GM12878 (cell line): ENCODE results near the gene CLIC5. TPM values are rescaled to one million over a fixed set of nuclear protein-coding genes. Genes with fewer than 3 reads are reported as not detected.

ENCODE experiments used
- ATAC-seq: fragments of 200-7000 bp; cut with Tn5 transposase; 3 replicates; pipeline ENCODE4 v1.9.1; 2020; ENCODE audit warnings: mild to moderate bottlenecking, moderate library complexity
- BruUV-seq: library from RNA; stranded (reverse); fragments of 400-500 nt; replicated peaks from 2 replicates; lab custom pipeline; 2021; lab: Mats Ljungman, UMichigan
- CTCF ChIA-PET: fragments of 300-600 bp; sonication (Branson Sonifier 250); formaldehyde crosslinking; extraction: SDS; loops from one replicate; lab custom pipeline; 2021; ENCODE audit warnings: inconsistent platforms; lab: Yijun Ruan, JAX
- POLR2A ChIA-PET: fragments of 350-600 bp; formaldehyde crosslinking; extraction: SDS; loops from one replicate; lab custom pipeline; 2021; ENCODE audit warnings: inconsistent platforms; lab: Charles Lee
- RAD21 ChIA-PET: fragments of 300-600 bp; sonication (Branson Sonifier 250); formaldehyde crosslinking; loops from one replicate; lab custom pipeline; 2023; ENCODE audit warnings: antibody characterized with exemption; ENCODE audit not compliant: unreplicated experiment; lab: Charles Lee
- SMC1A ChIA-PET: fragments of 300-600 bp; sonication (Branson Sonifier 250); formaldehyde crosslinking; loops from one replicate; lab custom pipeline; 2023; ENCODE audit not compliant: unreplicated experiment, uncharacterized antibody; lab: Charles Lee
- DNase-seq: peaks from one replicate; pipeline ENCODE4 v3.0.0-alpha.2; 2011; ENCODE audit warnings: low read depth, low spot score
- FAIRE-seq: peaks from 3 replicates; lab custom pipeline; 2011; peaks lifted over from hg19 to GRCh38; lab: Jason Lieb, UNC
- H2AFZ ChIP-seq: 2 replicates; pipeline ENCODE4 v1.6.0; 2011; ENCODE audit warnings: low read depth, low read length, control low read depth; ENCODE audit not compliant: control insufficient read depth
- H3K27ac ChIP-seq: 2 replicates; pipeline ENCODE4 v1.5.1; 2011; ENCODE audit warnings: control low read depth; ENCODE audit not compliant: control insufficient read depth, insufficient read depth
- H3K27me3 ChIP-seq, 2 experiments: replicated peaks in 1 of 2; 2 replicates each; pipeline versions ENCODE4 v1.6.0 to v1.6.1; 2011; ENCODE audit warnings: low read length in 1 of 2; ENCODE audit not compliant: control insufficient read depth in 2 of 2, insufficient read depth in 2 of 2
- H3K36me3 ChIP-seq, 2 experiments: 2 replicates each; pipeline ENCODE4 v1.5.1; 2011; ENCODE audit warnings: low read length in 1 of 2; ENCODE audit not compliant: control insufficient read depth in 2 of 2, insufficient read depth in 2 of 2
- H3K4me1 ChIP-seq: 2 replicates; pipeline ENCODE4 v1.6.1; 2011; ENCODE audit warnings: mild to moderate bottlenecking, low read length, moderate library complexity, mixed read lengths; ENCODE audit not compliant: control insufficient read depth, insufficient read depth
- H3K4me2 ChIP-seq: 2 replicates; pipeline ENCODE4 v1.6.0; 2011; ENCODE audit warnings: control low read depth; ENCODE audit not compliant: control insufficient read depth, insufficient read depth
- H3K4me3 ChIP-seq: fragments of 200-600 bp; sonication (generic); 2 replicates; pipeline ENCODE4 v1.5.1; 2016
- H3K79me2 ChIP-seq: 2 replicates; pipeline ENCODE4 v1.6.0; 2011; ENCODE audit warnings: low read length; ENCODE audit not compliant: control insufficient read depth, insufficient read depth
- H3K9ac ChIP-seq: 2 replicates; pipeline ENCODE4 v1.8.0; 2011; ENCODE audit warnings: low read length, control low read depth, mixed read lengths; ENCODE audit not compliant: control insufficient read depth, insufficient read depth
- H3K9me3 ChIP-seq: replicated peaks from 3 replicates; pipeline ENCODE4 v1.5.1; 2011; ENCODE audit warnings: mild to moderate bottlenecking, low read length; ENCODE audit not compliant: control insufficient read depth, insufficient read depth
- H4K20me1 ChIP-seq: 2 replicates; pipeline ENCODE4 v1.6.0; 2011; ENCODE audit not compliant: control insufficient read depth, insufficient read depth
- BHLHE40 ChIP-seq, 2 experiments: fragments of 450-650 bp in 1 of 2; IDR thresholded peaks; 2 replicates each; pipeline ENCODE4 v1.6.1; 2011 to 2017; ENCODE audit warnings: low read depth in 2 of 2, borderline replicate concordance in 1 of 2, improper control_type of control experiment in 1 of 2, low read length in 1 of 2, mild to moderate bottlenecking in 1 of 2
- CREB1 ChIP-seq: IDR thresholded peaks from 2 replicates; pipeline ENCODE4 v1.6.1; 2012; ENCODE audit warnings: low read depth, mild to moderate bottlenecking, inconsistent platforms
- EGR1 ChIP-seq, 2 experiments: IDR thresholded peaks; 1 replicate in 1 of 2; 2 replicates in 1 of 2; pipeline ENCODE4 v1.6.1; 2011 to 2012; ENCODE audit warnings: low read depth in 2 of 2, low read length in 2 of 2, borderline replicate concordance in 1 of 2, mild to moderate bottlenecking in 1 of 2, moderate library complexity in 1 of 2
- FOXK2 ChIP-seq: fragments of 450-650 bp; IDR thresholded peaks from 2 replicates; pipeline ENCODE4 v1.6.1; 2017; ENCODE audit warnings: mild to moderate bottlenecking, moderate library complexity
- FOXM1 ChIP-seq: IDR thresholded peaks from 2 replicates; pipeline ENCODE4 v1.6.1; 2012; ENCODE audit warnings: low read depth, mild to moderate bottlenecking, inconsistent platforms, low read length, moderate library complexity
- HDGF ChIP-seq: fragments of 450-650 bp; IDR thresholded peaks from 2 replicates; pipeline ENCODE4 v1.6.1; 2016; ENCODE audit warnings: antibody characterized with exemption
- KLF5 ChIP-seq: fragments of 450-650 bp; IDR thresholded peaks from 2 replicates; pipeline ENCODE4 v1.6.1; 2014; ENCODE audit warnings: mild to moderate bottlenecking; ENCODE audit not compliant: partially characterized antibody
- NBN ChIP-seq: fragments of 450-650 bp; IDR thresholded peaks from 2 replicates; pipeline ENCODE4 v1.6.1; 2016
- RUNX3 ChIP-seq: IDR thresholded peaks from 2 replicates; pipeline ENCODE4 v1.6.1; 2012; ENCODE audit warnings: low read length, inconsistent platforms
- TARDBP ChIP-seq: IDR thresholded peaks from 2 replicates; pipeline ENCODE4 v1.6.1; 2016; ENCODE audit warnings: borderline replicate concordance
- WGBS: methylation state at CpG from one replicate; pipeline ENCODE4 v1.1.6; 2016; ENCODE audit warnings: low lambda C conversion rate; ENCODE audit not compliant: insufficient replicate concordance, insufficient coverage; ENCODE audit errors: missing lambda C conversion rate; 5-methylcytosine and 5-hydroxymethylcytosine counted together
- in situ Hi-C: fragments of 300-500 bp; cut with MboI; formaldehyde crosslinking; loops from 9 replicates; pipeline ENCODE4 v1.14.3; 2018; ENCODE audit warnings: mixed read lengths
- intact Hi-C: fragments of 100-400 bp; cut with micrococcal nuclease; formaldehyde crosslinking; loops from one replicate; pipeline ENCODE4 v1.14.2; 2022; ENCODE audit not compliant: unreplicated experiment
- polyA plus RNA-seq, 11 experiments: library from polyadenylated mRNA; depleted of rRNA in 4 of 11; unstranded in 6 of 11; stranded (reverse) in 5 of 11; fragments of >200 nt; fragmentation: Nextera tagmentation in 4 of 11; fragmentation: Illumina TruSeq in 1 of 11; extraction: Ambion mirVana in 4 of 11; extraction: Trizol in 1 of 11; gene quantifications; 1 replicate in 1 of 11; 2 replicates in 10 of 11; pipeline versions ENCODE4 v1.2.1 to v1.2.3, GENCODE V29; 2011 to 2016; ENCODE audit warnings: inconsistent platforms in 2 of 11, missing spikeins in 2 of 11, low read depth in 1 of 11
- total RNA-seq, 4 experiments: library from RNA; depleted of rRNA in 3 of 4; stranded (reverse); fragments of >200 nt in 3 of 4; fragmentation: Illumina TruSeq in 1 of 4; extraction: Trizol in 1 of 4; gene quantifications; 2 replicates each; pipeline versions ENCODE4 v1.2.1 to v1.2.3, GENCODE V29; 2013 to 2021
- TF ChIP-seq, protein P1 (sequence below): fragments of 450-650 bp; IDR thresholded peaks from 2 replicates; pipeline ENCODE4 v1.6.1; 2017; ENCODE audit warnings: low read depth, mild to moderate bottlenecking, moderate library complexity
- TF ChIP-seq, protein P2 (sequence below): fragments of 450-650 bp; formaldehyde crosslinking; IDR thresholded peaks from 2 replicates; pipeline ENCODE4 v1.4.0; 2020; ENCODE audit warnings: mild to moderate bottlenecking, moderate library complexity
- TF ChIP-seq, protein P3 (sequence below), 3 experiments: IDR thresholded peaks in 2 of 3; conservative IDR thresholded peaks in 1 of 3; 2 replicates each; pipeline ENCODE4 v1.5.1; 2011; ENCODE audit warnings: low read depth in 3 of 3, low read length in 3 of 3, mild to moderate bottlenecking in 3 of 3, control low read depth in 2 of 3, moderate library complexity in 2 of 3, inconsistent platforms in 1 of 3, mixed read lengths in 1 of 3; ENCODE audit not compliant: control insufficient read depth in 2 of 3, insufficient read depth in 1 of 3; ENCODE audit errors: extremely low read depth in 1 of 3
- TF ChIP-seq, protein P4 (sequence below): fragments of 450-650 bp; IDR thresholded peaks from 2 replicates; pipeline ENCODE4 v1.6.1; 2016; ENCODE audit warnings: mild to moderate bottlenecking

The CLIC5 gene
- total and polyA plus RNA-seq, 10 of the 15 experiments (the other 5 are each of a cell fraction or from before 2014, with no cell fraction given): 0.01 to 0.08 (median 0.02) TPM; not detected in 7

DNA sequence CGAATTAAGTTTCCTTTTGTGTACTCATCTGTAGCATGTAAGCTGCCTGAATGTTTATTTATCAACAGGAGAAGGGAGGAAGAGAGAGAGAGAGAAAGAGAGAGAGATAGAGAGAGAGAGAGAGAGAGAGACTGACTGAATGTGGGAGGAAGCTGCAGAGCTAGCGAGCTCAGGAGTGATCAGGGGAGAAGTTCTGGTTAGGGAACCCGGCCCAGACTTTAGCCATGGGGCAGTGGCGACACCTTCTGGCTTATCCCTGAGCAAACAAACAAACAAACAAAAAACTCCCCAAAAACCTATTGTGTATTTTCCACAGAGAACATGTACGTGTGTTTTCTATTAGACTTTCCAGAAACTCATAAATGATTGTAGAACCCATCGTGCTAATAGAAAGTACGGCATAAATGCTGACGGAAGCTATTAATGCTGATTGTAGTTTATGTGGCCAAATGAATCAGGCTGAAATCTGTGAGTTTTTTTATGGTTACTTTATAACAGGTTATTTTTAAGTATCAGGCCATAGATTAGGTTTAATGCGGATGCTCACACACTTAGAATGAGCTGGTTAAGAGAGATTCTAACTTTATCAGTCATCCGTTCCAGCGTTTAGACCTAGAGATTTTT, 92.8 kb downstream of the CLIC5 start:
- WGBS: under 1% methylated on average over 11 of the region's 11 CpGs
- Histone ChIP-seq H3K9me3 (no peaks in the 10 kb centered on the region), H3K4me3 (no peak overlapping the region), H3K79me2 (no peaks in the 10 kb centered on the region), H3K27ac (no peak overlapping the region), H4K20me1 (no peaks in the 10 kb centered on the region), H3K9ac (no peak overlapping the region), H3K36me3 (no peaks in the 10 kb centered on the region), H2AFZ (no peak overlapping the region), H3K4me2 (no peak overlapping the region), H3K27me3 (no peaks in the 10 kb centered on the region; a peak in 1 of 4 replicates), H3K4me1 (peaks cover 23% of the 10 kb centered on the region)
- ChIA-PET RAD21 (interaction anchor here (0.6 to 3.5 kb wide), 30 partner anchors 10 to 1453 kb away, joined by 3 to 28 read pairs (median 4); partner anchors contain the start of gene SUPT3H), CTCF (interaction anchor here (0.5 to 7.3 kb wide), 42 partner anchors 8 to 1490 kb away, joined by 3 to 88 read pairs (median 4); no protein-coding TSS in a partner anchor), SMC1A (interaction anchor here (0.6 to 5.2 kb wide), 30 partner anchors 10 to 1494 kb away, joined by 3 to 60 read pairs (median 4); no protein-coding TSS in a partner anchor), POLR2A (no interaction called here)
- BruUV-seq: no TSS peak
- ATAC-seq: peak; percentile 77
- in situ Hi-C loops (loop anchor here (5.0 to 10.0 kb wide), 3 partner anchors 206 to 1451 kb away; no protein-coding TSS in a partner anchor), intact Hi-C loops (loop anchor here (1.0 to 10.0 kb wide), 8 partner anchors 238 to 1448 kb away; partner anchors contain the start of gene SUPT3H)
- DNase-seq: no peak
- FAIRE-seq: peak; percentile 54
- TF ChIP-seq, protein P1, sequence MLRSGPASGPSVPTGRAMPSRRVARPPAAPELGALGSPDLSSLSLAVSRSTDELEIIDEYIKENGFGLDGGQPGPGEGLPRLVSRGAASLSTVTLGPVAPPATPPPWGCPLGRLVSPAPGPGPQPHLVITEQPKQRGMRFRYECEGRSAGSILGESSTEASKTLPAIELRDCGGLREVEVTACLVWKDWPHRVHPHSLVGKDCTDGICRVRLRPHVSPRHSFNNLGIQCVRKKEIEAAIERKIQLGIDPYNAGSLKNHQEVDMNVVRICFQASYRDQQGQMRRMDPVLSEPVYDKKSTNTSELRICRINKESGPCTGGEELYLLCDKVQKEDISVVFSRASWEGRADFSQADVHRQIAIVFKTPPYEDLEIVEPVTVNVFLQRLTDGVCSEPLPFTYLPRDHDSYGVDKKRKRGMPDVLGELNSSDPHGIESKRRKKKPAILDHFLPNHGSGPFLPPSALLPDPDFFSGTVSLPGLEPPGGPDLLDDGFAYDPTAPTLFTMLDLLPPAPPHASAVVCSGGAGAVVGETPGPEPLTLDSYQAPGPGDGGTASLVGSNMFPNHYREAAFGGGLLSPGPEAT: no peak
- TF ChIP-seq, protein P2, sequence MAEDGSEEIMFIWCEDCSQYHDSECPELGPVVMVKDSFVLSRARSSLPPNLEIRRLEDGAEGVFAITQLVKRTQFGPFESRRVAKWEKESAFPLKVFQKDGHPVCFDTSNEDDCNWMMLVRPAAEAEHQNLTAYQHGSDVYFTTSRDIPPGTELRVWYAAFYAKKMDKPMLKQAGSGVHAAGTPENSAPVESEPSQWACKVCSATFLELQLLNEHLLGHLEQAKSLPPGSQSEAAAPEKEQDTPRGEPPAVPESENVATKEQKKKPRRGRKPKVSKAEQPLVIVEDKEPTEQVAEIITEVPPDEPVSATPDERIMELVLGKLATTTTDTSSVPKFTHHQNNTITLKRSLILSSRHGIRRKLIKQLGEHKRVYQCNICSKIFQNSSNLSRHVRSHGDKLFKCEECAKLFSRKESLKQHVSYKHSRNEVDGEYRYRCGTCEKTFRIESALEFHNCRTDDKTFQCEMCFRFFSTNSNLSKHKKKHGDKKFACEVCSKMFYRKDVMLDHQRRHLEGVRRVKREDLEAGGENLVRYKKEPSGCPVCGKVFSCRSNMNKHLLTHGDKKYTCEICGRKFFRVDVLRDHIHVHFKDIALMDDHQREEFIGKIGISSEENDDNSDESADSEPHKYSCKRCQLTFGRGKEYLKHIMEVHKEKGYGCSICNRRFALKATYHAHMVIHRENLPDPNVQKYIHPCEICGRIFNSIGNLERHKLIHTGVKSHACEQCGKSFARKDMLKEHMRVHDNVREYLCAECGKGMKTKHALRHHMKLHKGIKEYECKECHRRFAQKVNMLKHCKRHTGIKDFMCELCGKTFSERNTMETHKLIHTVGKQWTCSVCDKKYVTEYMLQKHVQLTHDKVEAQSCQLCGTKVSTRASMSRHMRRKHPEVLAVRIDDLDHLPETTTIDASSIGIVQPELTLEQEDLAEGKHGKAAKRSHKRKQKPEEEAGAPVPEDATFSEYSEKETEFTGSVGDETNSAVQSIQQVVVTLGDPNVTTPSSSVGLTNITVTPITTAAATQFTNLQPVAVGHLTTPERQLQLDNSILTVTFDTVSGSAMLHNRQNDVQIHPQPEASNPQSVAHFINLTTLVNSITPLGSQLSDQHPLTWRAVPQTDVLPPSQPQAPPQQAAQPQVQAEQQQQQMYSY (CRISPR knock-in tag): no peak
- TF ChIP-seq CREB1 (no peak), RUNX3 (0 out of 2 replicates have a peak, but pooled peaks have one; percentile 39), BHLHE40 (IDR thresholded peaks at IDR 0.05; ENCODE audit: borderline replicate concordance in 1 of 2, low read depth in 2 of 2, low read length in 1 of 2) (no peak), NBN (0 out of 2 replicates have a peak, but pooled peaks have one; percentile 45), FOXK2 (no peak), HDGF (no peak), TARDBP (no peak), FOXM1 (0 out of 2 replicates have a peak, but pooled peaks have one; percentile 40), EGR1 (IDR thresholded peaks at IDR 0.05; ENCODE audit: borderline replicate concordance in 1 of 2, low read depth in 2 of 2, low read length in 2 of 2) (no peak), KLF5 (no peak)
- TF ChIP-seq, protein P3, sequence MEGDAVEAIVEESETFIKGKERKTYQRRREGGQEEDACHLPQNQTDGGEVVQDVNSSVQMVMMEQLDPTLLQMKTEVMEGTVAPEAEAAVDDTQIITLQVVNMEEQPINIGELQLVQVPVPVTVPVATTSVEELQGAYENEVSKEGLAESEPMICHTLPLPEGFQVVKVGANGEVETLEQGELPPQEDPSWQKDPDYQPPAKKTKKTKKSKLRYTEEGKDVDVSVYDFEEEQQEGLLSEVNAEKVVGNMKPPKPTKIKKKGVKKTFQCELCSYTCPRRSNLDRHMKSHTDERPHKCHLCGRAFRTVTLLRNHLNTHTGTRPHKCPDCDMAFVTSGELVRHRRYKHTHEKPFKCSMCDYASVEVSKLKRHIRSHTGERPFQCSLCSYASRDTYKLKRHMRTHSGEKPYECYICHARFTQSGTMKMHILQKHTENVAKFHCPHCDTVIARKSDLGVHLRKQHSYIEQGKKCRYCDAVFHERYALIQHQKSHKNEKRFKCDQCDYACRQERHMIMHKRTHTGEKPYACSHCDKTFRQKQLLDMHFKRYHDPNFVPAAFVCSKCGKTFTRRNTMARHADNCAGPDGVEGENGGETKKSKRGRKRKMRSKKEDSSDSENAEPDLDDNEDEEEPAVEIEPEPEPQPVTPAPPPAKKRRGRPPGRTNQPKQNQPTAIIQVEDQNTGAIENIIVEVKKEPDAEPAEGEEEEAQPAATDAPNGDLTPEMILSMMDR (IDR thresholded peaks at IDR 0.05 in 2 of 3, conservative IDR thresholded peaks at IDR 0.05 in 1 of 3; ENCODE audit: control insufficient read depth in 2 of 3, extremely low read depth in 1 of 3, insufficient read depth in 1 of 3, low read depth in 3 of 3, low read length in 3 of 3): peak; percentile 63 to 81 (median 75)
- TF ChIP-seq, protein P4, sequence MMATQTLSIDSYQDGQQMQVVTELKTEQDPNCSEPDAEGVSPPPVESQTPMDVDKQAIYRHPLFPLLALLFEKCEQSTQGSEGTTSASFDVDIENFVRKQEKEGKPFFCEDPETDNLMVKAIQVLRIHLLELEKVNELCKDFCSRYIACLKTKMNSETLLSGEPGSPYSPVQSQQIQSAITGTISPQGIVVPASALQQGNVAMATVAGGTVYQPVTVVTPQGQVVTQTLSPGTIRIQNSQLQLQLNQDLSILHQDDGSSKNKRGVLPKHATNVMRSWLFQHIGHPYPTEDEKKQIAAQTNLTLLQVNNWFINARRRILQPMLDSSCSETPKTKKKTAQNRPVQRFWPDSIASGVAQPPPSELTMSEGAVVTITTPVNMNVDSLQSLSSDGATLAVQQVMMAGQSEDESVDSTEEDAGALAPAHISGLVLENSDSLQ: no peak
